ENCODE results near the gene NOP9.
"Not testable (repeated sequence)": the region's sequence is repeated elsewhere in the genome, so short reads cannot be mapped to it uniquely, and the experiment has no call there.

The NOP9 gene

DNA sequence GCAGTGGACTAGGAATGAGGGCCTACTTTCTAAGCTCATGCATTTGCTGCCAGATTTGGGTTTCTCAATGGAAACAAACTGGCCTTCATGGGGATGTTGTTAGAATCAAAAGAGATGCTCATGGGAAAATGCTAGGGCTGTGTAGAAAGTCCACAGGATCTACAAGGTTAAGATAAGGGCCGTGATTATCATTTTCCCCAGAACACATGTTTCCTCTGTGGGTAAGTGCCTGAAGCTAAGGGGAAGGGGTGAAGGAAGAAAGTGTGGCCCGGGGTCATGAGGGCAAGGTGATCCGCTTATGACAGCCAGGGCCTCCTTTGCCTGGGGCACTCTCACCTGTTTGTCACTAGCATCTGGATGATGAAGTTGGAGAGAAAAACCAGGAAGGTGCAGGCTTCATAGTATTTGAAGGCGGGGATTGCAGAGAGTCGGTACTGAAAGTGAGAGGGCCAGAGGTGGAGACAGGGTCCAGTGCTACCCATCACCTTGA is 25.4 kb downstream of the NOP9 start:
- no peak for DNase-seq (ENCODE audit: low read depth, low spot score)

DNA sequence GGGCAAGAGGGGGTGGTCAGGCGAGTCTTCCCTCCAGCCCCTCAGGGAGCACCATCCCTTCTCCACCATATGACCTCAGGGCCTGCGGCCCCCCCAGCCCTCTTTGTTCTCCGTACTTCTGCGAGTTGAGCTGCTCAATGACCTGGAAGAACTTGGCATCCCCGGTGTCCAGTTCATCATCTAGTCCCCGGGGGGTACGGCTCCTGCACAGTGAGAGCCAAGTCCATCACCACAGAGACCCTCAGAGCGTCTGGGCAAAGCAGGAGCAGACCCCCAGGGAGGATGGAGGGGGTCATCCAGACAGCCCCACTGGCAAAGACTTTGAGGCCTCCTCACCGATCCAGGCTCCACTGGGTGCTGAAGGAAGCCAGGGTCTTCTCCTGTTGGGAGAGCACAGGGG is 26.3 kb downstream of the NOP9 start:
- DNase-seq (ENCODE audit: low read depth, low spot score) = no peak

- DNase-seq (ENCODE audit: low read depth, low spot score) = no peak
Measured at GRCh38 chr14:24327303-24327702, 27.7 kb downstream of the NOP9 start.

DNA sequence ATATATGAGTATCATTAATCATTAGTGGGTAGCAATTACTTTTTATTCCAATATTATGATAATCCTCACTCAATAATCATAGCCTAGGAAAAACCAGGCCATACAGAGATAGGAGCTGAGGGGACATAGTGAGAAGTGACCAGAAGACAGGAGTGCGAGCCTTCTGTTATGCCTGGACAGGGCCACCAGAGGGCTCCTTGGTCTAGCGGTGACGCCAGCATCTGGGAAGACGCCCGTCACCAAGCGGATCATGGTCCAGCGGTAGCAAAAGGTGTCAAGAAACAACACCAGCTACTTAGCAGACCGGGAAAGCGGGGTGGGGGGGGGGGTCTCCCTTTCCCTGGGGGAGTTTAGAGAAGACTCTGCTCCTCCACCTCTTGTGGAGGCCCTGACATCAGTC is 28.3 kb downstream of the NOP9 start:
- not testable (repeated sequence) for DNase-seq (ENCODE audit: low read depth, low spot score)

- no peak for DNase-seq (ENCODE audit: low read depth, low spot score)
Measured at GRCh38 chr14:24329073-24329663, 29.5 kb downstream of the NOP9 start.

DNA sequence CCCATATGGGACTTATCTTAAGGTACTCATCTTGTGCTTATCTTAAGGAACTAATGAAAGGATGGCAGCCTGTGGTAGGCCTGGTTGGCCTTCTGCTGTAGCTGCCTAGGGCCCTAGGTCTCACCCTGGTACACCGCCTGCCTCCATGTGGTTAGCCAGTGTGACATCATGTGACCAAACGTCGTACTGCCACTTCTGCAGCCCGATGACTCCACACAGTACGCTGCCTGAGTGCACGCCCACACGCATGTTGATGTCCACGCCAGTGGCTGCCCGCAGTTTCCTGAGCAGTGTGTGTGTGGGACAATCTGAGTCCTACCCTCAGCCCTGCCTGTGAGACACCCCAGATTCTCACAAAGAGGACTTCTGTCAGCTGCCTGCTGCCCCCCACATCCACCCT is 30.1 kb downstream of the NOP9 start:
- no peak for DNase-seq (ENCODE audit: low read depth, low spot score)

GRCh38 chr14:24330973-24331674 is 31.5 kb downstream of the NOP9 start:
- no peak for DNase-seq (ENCODE audit: low read depth, low spot score)

- DNase-seq (ENCODE audit: low read depth, low spot score) = no peak
Measured at GRCh38 chr14:24331731-24332267, 32.1 kb downstream of the NOP9 start.

GRCh38 chr14:24332268-24332993 is 32.8 kb downstream of the NOP9 start:
- no peak for DNase-seq (ENCODE audit: low read depth, low spot score)

GRCh38 chr14:24334431-24335291 is 35.0 kb downstream of the NOP9 start, which contains the start of gene ADCY4:
ADCY4 (minus strand) TSS chr14:24335071; CDS start chr14:24334652, 419 bp downstream.
- DNase-seq (ENCODE audit: low read depth, low spot score) = no peak

- DNase-seq (ENCODE audit: low read depth, low spot score) = no peak
Measured at GRCh38 chr14:24335461-24336171, 36.0 kb downstream of the NOP9 start.

GRCh38 chr14:24337144-24337823 is 37.6 kb downstream of the NOP9 start:
- no peak for DNase-seq (ENCODE audit: low read depth, low spot score)

- no peak for DNase-seq (ENCODE audit: low read depth, low spot score)
Measured at GRCh38 chr14:24337824-24338175, 38.1 kb downstream of the NOP9 start.

DNA sequence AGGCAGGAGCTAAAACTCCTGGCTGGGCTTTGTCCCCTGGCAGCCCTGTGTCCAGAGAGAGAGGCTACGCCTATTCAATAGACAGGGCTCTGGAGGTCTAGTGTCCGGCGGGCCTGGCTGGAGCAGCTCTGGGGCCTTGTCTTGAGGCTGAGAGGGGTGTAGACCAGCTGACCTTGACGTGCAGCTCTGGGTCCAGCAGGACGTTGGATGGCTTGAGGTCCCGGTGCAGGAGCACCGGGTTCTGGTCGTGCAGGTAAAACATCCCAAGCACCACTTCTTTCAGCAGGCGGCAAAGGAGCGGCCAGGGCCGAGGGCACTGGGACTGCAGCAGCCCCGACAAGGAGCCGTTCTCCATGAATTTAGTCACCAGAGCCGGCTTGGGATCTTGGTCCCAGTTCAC is 39.2 kb downstream of the NOP9 start:
- no peak for DNase-seq (ENCODE audit: low read depth, low spot score)

- no peak for DNase-seq (ENCODE audit: low read depth, low spot score)
Measured at GRCh38 chr14:24339284-24340151, 39.9 kb downstream of the NOP9 start, which contains the start of gene RIPK3. RIPK3 (minus strand) TSS chr14:24339991; CDS start chr14:24339826, 165 bp downstream.

DNA sequence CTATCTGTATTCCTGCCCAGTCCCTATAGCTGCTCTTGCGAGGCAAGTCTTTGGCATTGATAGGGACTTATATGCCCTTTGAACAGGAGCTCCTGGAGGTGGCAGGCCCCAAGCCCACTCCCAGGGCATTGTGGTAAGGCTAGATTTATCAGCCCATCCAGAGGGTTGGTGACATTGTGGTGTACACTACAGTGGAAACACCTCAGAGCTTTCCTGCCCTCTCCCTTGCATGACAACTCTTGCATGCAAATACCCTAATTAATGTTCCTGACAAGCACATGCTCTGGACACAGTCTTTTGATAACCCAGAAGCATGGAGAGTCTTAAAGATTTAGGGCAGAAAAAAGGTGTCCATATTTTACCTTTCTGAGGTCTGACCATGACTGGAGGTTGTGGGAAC is 41.0 kb downstream of the NOP9 start:
- DNase-seq (ENCODE audit: low read depth, low spot score) = no peak

GRCh38 chr14:24342889-24343288 is 43.2 kb downstream of the NOP9 start:
- no peak for DNase-seq (ENCODE audit: low read depth, low spot score)

DNA sequence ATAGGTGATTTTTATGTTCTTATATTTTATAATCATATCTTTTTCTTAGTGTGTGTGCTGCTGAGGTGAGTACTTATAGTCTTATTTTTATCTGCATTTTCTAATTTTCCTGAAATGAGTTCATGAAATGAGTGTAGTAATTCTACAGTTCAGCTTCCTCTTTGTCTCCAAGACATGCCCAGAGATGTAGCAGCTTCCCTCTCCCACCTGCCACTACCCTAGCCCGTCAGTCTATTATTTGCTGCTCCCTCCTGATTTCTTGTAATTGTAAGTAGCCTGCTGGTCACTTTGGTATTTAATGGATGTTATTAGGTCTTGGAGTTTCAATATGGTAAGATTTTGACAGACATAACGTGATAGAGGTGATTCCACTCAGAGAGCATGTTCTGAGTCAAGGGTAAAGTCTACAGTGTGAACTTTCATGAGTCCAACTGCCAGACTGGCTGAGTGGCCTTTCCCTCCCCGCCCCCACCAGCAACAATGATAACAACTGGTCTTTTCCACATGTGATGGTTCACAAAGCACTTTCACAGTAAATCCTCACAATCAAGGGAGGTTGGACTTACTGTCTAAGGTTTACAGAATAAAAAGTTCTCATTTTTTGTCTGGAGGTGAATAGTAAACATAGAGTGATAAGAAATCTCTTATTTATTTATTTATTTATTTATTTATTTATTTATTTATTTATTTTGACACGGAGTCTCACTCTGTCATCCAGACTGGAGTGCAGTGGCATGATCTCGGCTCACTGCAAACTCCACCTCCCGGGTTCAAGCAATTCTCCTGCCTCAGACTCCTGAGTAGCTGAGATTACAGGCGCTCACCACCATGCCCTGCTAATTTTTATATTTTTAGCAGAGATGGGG is 44.4 kb downstream of the NOP9 start:
- no peak for DNase-seq (ENCODE audit: low read depth, low spot score)
